HG02970 (cell line): ENCODE measurements around the gene MALAT1.
"Not testable (repeated sequence)": the region's sequence is repeated elsewhere in the genome, so short reads cannot be mapped to it uniquely, and the experiment has no call there.

ENCODE experiments used
- ATAC-seq: cut with Tn5 transposase; IDR thresholded peaks from one replicate; pipeline ENCODE4 v1.9.1; 2021; ENCODE audit warnings: mild to moderate bottlenecking, moderate library complexity, moderate number of reproducible peaks; ENCODE audit not compliant: unreplicated experiment, low FRiP score

The MALAT1 gene

GRCh38 chr11:65516135-65516968 lies 17.5 kb downstream of the MALAT1 start:
- no peak for ATAC-seq

- not testable (repeated sequence) for ATAC-seq
These were observed 20.2 kb downstream of the MALAT1 start for GRCh38 chr11:65518941-65519549.

GRCh38 chr11:65521777-65522521 lies 23.1 kb downstream of the MALAT1 start:
- not testable (repeated sequence) for ATAC-seq

- ATAC-seq, result not testable (repeated sequence)
These were observed 24.1 kb downstream of the MALAT1 start for GRCh38 chr11:65522718-65523630.

GRCh38 chr11:65523631-65523968 lies 24.8 kb downstream of the MALAT1 start:
- ATAC-seq, result not testable (repeated sequence)

GRCh38 chr11:65524014-65524740 lies 25.3 kb downstream of the MALAT1 start:
- ATAC-seq, result peak; percentile 1

- ATAC-seq, result peak; percentile 59
These were observed 26.1 kb downstream of the MALAT1 start, which contains the start of gene SCYL1 for GRCh38 chr11:65524741-65525545. Gene SCYL1, plus strand, starts transcription at chr11:65525083. Its CDS starts 71 bp downstream, at chr11:65525154.

- ATAC-seq, result no peak
These were observed 27.0 kb downstream of the MALAT1 start for GRCh38 chr11:65525546-65526480.

- ATAC-seq, result no peak
These were observed 27.9 kb downstream of the MALAT1 start for GRCh38 chr11:65526744-65527143.

- ATAC-seq, result no peak
These were observed 30.0 kb downstream of the MALAT1 start for GRCh38 chr11:65528819-65529350.

GRCh38 chr11:65529475-65530156 lies 30.8 kb downstream of the MALAT1 start:
- no peak for ATAC-seq

GRCh38 chr11:65530157-65530496 lies 31.3 kb downstream of the MALAT1 start:
- ATAC-seq, result no peak

GRCh38 chr11:65532388-65533064 lies 33.7 kb downstream of the MALAT1 start:
- ATAC-seq, result no peak

GRCh38 chr11:65535102-65535501 lies 36.3 kb downstream of the MALAT1 start:
- ATAC-seq, result no peak

GRCh38 chr11:65536412-65537295 lies 37.8 kb downstream of the MALAT1 start:
- ATAC-seq, result no peak

- no peak for ATAC-seq
These were observed 38.4 kb downstream of the MALAT1 start for GRCh38 chr11:65537296-65537597.
